GM12878 (cell line): ENCODE measurements around the gene EIF6. TPM values are rescaled to one million over a fixed set of nuclear protein-coding genes. Genes with fewer than 3 reads are reported as not detected.

Experiments used
- ATAC-seq: fragments of 200-7000 bp; cut with Tn5 transposase; 3 replicates; pipeline ENCODE4 v1.9.1; 2020; ENCODE audit warnings: mild to moderate bottlenecking, moderate library complexity
- BruUV-seq: library from RNA; stranded (reverse); fragments of 400-500 nt; replicated peaks from 2 replicates; lab custom pipeline; 2021; lab: Mats Ljungman, UMichigan
- CTCF ChIA-PET: fragments of 300-600 bp; sonication (Branson Sonifier 250); formaldehyde crosslinking; extraction: SDS; loops from one replicate; lab custom pipeline; 2021; ENCODE audit warnings: inconsistent platforms; lab: Yijun Ruan, JAX
- POLR2A ChIA-PET: fragments of 350-600 bp; formaldehyde crosslinking; extraction: SDS; loops from one replicate; lab custom pipeline; 2021; ENCODE audit warnings: inconsistent platforms; lab: Charles Lee
- RAD21 ChIA-PET: fragments of 300-600 bp; sonication (Branson Sonifier 250); formaldehyde crosslinking; loops from one replicate; lab custom pipeline; 2023; ENCODE audit warnings: antibody characterized with exemption; ENCODE audit not compliant: unreplicated experiment; lab: Charles Lee
- SMC1A ChIA-PET: fragments of 300-600 bp; sonication (Branson Sonifier 250); formaldehyde crosslinking; loops from one replicate; lab custom pipeline; 2023; ENCODE audit not compliant: unreplicated experiment, uncharacterized antibody; lab: Charles Lee
- DNase-seq: peaks from one replicate; pipeline ENCODE4 v3.0.0-alpha.2; 2011; ENCODE audit warnings: low read depth, low spot score
- FAIRE-seq: peaks from 3 replicates; lab custom pipeline; 2011; peaks lifted over from hg19 to GRCh38; lab: Jason Lieb, UNC
- H2AFZ ChIP-seq: 2 replicates; pipeline ENCODE4 v1.6.0; 2011; ENCODE audit warnings: low read depth, low read length, control low read depth; ENCODE audit not compliant: control insufficient read depth
- H3K27ac ChIP-seq: 2 replicates; pipeline ENCODE4 v1.5.1; 2011; ENCODE audit warnings: control low read depth; ENCODE audit not compliant: control insufficient read depth, insufficient read depth
- H3K27me3 ChIP-seq, 2 experiments: replicated peaks in 1 of 2; 2 replicates each; pipeline versions ENCODE4 v1.6.0 to v1.6.1; 2011; ENCODE audit warnings: low read length in 1 of 2; ENCODE audit not compliant: control insufficient read depth in 2 of 2, insufficient read depth in 2 of 2
- H3K36me3 ChIP-seq, 2 experiments: 2 replicates each; pipeline ENCODE4 v1.5.1; 2011; ENCODE audit warnings: low read length in 1 of 2; ENCODE audit not compliant: control insufficient read depth in 2 of 2, insufficient read depth in 2 of 2
- H3K4me1 ChIP-seq: 2 replicates; pipeline ENCODE4 v1.6.1; 2011; ENCODE audit warnings: mild to moderate bottlenecking, low read length, moderate library complexity, mixed read lengths; ENCODE audit not compliant: control insufficient read depth, insufficient read depth
- H3K4me2 ChIP-seq: 2 replicates; pipeline ENCODE4 v1.6.0; 2011; ENCODE audit warnings: control low read depth; ENCODE audit not compliant: control insufficient read depth, insufficient read depth
- H3K4me3 ChIP-seq: fragments of 200-600 bp; sonication (generic); 2 replicates; pipeline ENCODE4 v1.5.1; 2016
- H3K79me2 ChIP-seq: 2 replicates; pipeline ENCODE4 v1.6.0; 2011; ENCODE audit warnings: low read length; ENCODE audit not compliant: control insufficient read depth, insufficient read depth
- H3K9ac ChIP-seq: 2 replicates; pipeline ENCODE4 v1.8.0; 2011; ENCODE audit warnings: low read length, control low read depth, mixed read lengths; ENCODE audit not compliant: control insufficient read depth, insufficient read depth
- H3K9me3 ChIP-seq: replicated peaks from 3 replicates; pipeline ENCODE4 v1.5.1; 2011; ENCODE audit warnings: mild to moderate bottlenecking, low read length; ENCODE audit not compliant: control insufficient read depth, insufficient read depth
- H4K20me1 ChIP-seq: 2 replicates; pipeline ENCODE4 v1.6.0; 2011; ENCODE audit not compliant: control insufficient read depth, insufficient read depth
- BHLHE40 ChIP-seq, 2 experiments: fragments of 450-650 bp in 1 of 2; IDR thresholded peaks; 2 replicates each; pipeline ENCODE4 v1.6.1; 2011 to 2017; ENCODE audit warnings: low read depth in 2 of 2, borderline replicate concordance in 1 of 2, improper control_type of control experiment in 1 of 2, low read length in 1 of 2, mild to moderate bottlenecking in 1 of 2
- BMI1 ChIP-seq: fragments of 450-650 bp; IDR thresholded peaks from 2 replicates; pipeline ENCODE4 v1.6.1; 2016; ENCODE audit warnings: mild to moderate bottlenecking, moderate library complexity, borderline replicate concordance
- PAX5 ChIP-seq: IDR thresholded peaks from 2 replicates; pipeline ENCODE4 v1.6.1; 2011; ENCODE audit warnings: low read depth, low read length, borderline replicate concordance
- POLR2AphosphoS5 ChIP-seq: IDR thresholded peaks from 2 replicates; pipeline ENCODE4 v1.6.1; 2011; ENCODE audit warnings: mild to moderate bottlenecking, low read length, inconsistent platforms
- TARDBP ChIP-seq: IDR thresholded peaks from 2 replicates; pipeline ENCODE4 v1.6.1; 2016; ENCODE audit warnings: borderline replicate concordance
- ZNF24 ChIP-seq: fragments of 450-650 bp; IDR thresholded peaks from 2 replicates; pipeline ENCODE4 v1.6.1; 2017; ENCODE audit warnings: antibody characterized with exemption, mild to moderate bottlenecking
- ZNF274 ChIP-seq: IDR thresholded peaks from one replicate; pipeline ENCODE4 v1.8.0; 2011; ENCODE audit not compliant: insufficient read length, insufficient read depth
- WGBS: methylation state at CpG from one replicate; pipeline ENCODE4 v1.1.6; 2016; ENCODE audit warnings: low lambda C conversion rate; ENCODE audit not compliant: insufficient replicate concordance, insufficient coverage; ENCODE audit errors: missing lambda C conversion rate; 5-methylcytosine and 5-hydroxymethylcytosine counted together
- in situ Hi-C: fragments of 300-500 bp; cut with MboI; formaldehyde crosslinking; loops from 9 replicates; pipeline ENCODE4 v1.14.3; 2018; ENCODE audit warnings: mixed read lengths
- intact Hi-C: fragments of 100-400 bp; cut with micrococcal nuclease; formaldehyde crosslinking; loops from one replicate; pipeline ENCODE4 v1.14.2; 2022; ENCODE audit not compliant: unreplicated experiment
- polyA plus RNA-seq, 11 experiments: library from polyadenylated mRNA; depleted of rRNA in 4 of 11; unstranded in 6 of 11; stranded (reverse) in 5 of 11; fragments of >200 nt; fragmentation: Nextera tagmentation in 4 of 11; fragmentation: Illumina TruSeq in 1 of 11; extraction: Ambion mirVana in 4 of 11; extraction: Trizol in 1 of 11; gene quantifications; 1 replicate in 1 of 11; 2 replicates in 10 of 11; pipeline versions ENCODE4 v1.2.1 to v1.2.3, GENCODE V29; 2011 to 2016; ENCODE audit warnings: inconsistent platforms in 2 of 11, missing spikeins in 2 of 11, low read depth in 1 of 11
- total RNA-seq, 4 experiments: library from RNA; depleted of rRNA in 3 of 4; stranded (reverse); fragments of >200 nt in 3 of 4; fragmentation: Illumina TruSeq in 1 of 4; extraction: Trizol in 1 of 4; gene quantifications; 2 replicates each; pipeline versions ENCODE4 v1.2.1 to v1.2.3, GENCODE V29; 2013 to 2021
- TF ChIP-seq, protein P1 (sequence below): fragments of 450-650 bp; IDR thresholded peaks from 2 replicates; pipeline ENCODE4 v1.6.1; 2017; ENCODE audit warnings: mild to moderate bottlenecking, moderate library complexity

EIF6 gene
- total and polyA plus RNA-seq, 10 of the 15 experiments (the other 5 are each of a cell fraction or from before 2014, with no cell fraction given), result 127 to 607 (median 197) TPM

GRCh38 chr20:35257175-35257909 is 27.2 kb downstream of the EIF6 start (continued):
- TF ChIP-seq, protein P1, sequence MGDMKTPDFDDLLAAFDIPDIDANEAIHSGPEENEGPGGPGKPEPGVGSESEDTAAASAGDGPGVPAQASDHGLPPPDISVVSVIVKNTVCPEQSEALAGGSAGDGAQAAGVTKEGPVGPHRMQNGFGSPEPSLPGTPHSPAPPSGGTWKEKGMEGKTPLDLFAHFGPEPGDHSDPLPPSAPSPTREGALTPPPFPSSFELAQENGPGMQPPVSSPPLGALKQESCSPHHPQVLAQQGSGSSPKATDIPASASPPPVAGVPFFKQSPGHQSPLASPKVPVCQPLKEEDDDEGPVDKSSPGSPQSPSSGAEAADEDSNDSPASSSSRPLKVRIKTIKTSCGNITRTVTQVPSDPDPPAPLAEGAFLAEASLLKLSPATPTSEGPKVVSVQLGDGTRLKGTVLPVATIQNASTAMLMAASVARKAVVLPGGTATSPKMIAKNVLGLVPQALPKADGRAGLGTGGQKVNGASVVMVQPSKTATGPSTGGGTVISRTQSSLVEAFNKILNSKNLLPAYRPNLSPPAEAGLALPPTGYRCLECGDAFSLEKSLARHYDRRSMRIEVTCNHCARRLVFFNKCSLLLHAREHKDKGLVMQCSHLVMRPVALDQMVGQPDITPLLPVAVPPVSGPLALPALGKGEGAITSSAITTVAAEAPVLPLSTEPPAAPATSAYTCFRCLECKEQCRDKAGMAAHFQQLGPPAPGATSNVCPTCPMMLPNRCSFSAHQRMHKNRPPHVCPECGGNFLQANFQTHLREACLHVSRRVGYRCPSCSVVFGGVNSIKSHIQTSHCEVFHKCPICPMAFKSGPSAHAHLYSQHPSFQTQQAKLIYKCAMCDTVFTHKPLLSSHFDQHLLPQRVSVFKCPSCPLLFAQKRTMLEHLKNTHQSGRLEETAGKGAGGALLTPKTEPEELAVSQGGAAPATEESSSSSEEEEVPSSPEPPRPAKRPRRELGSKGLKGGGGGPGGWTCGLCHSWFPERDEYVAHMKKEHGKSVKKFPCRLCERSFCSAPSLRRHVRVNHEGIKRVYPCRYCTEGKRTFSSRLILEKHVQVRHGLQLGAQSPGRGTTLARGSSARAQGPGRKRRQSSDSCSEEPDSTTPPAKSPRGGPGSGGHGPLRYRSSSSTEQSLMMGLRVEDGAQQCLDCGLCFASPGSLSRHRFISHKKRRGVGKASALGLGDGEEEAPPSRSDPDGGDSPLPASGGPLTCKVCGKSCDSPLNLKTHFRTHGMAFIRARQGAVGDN, result no peak
- TF ChIP-seq BMI1, result no peak
- no peak for TF ChIP-seq ZNF274
- no peak for TF ChIP-seq ZNF24
- no peak for TF ChIP-seq TARDBP

GRCh38 chr20:35254448-35254999 is 30.0 kb downstream of the EIF6 start:
- FAIRE-seq (no peak), DNase-seq (no peak), ATAC-seq (no peak)
- 92% methylated on average over 12 of the region's 12 CpGs for WGBS
- in situ Hi-C loops, result loop anchor here (25.0 kb wide), 1 partner anchor 417 kb away; the partner anchor contains the start of gene NCOA6
- ChIA-PET RAD21 (no interaction called here), SMC1A (interaction anchor here (1.6 kb wide), 1 partner anchor 17 kb away, joined by 4 read pairs; no protein-coding TSS in a partner anchor), CTCF (no interaction called here), POLR2A (interaction anchor here (0.6 kb wide), 1 partner anchor 9 kb away, joined by 5 read pairs; no protein-coding TSS in a partner anchor)
- intact Hi-C loops, result no loop called here
- H3K9ac ChIP-seq, result no peak overlapping the region
- no peak overlapping the region for H2AFZ ChIP-seq
- TF ChIP-seq PAX5 (no peak), POLR2AphosphoS5 (no peak), TARDBP (no peak), BHLHE40 (IDR thresholded peaks at IDR 0.05; ENCODE audit: borderline replicate concordance in 1 of 2, low read depth in 2 of 2, low read length in 1 of 2) (no peak)
- no peaks in the 10 kb centered on the region for H3K27me3 ChIP-seq
- H3K27ac ChIP-seq, result no peak overlapping the region
- BruUV-seq, result no TSS peak
- H3K4me2 ChIP-seq, result no peak overlapping the region
- H3K79me2 ChIP-seq, result no peaks in the 10 kb centered on the region
- peaks cover 20% of the 10 kb centered on the region for H3K4me1 ChIP-seq
- H3K36me3 ChIP-seq, result no peaks in the 10 kb centered on the region
- H3K9me3 ChIP-seq, result no peaks in the 10 kb centered on the region
- no peaks in the 10 kb centered on the region for H4K20me1 ChIP-seq
- no peak overlapping the region for H3K4me3 ChIP-seq
